ENCODE measurements around the gene SUPV3L1. TPM values are rescaled to one million over a fixed set of nuclear protein-coding genes. Genes with fewer than 3 reads are reported as not detected.

Gene SUPV3L1
- total and polyA plus RNA-seq, 10 of the 15 experiments (the other 5 are each of a cell fraction or from before 2014, with no cell fraction given), result 18.4 to 57.8 (median 44.2) TPM

GRCh38 chr10:69228151-69228550 lies 48.1 kb downstream of the SUPV3L1 start (continued):
- TF ChIP-seq MYB (IDR thresholded peaks at IDR 0.05; ENCODE audit: borderline replicate concordance, low read depth, low read length) (no peak), KLF5 (IDR thresholded peaks at IDR 0.05; ENCODE audit: partially characterized antibody) (no peak), JUNB (IDR thresholded peaks at IDR 0.05) (no peak), TCF7 (IDR thresholded peaks at IDR 0.05; ENCODE audit: borderline replicate concordance) (no peak)

GRCh38 chr10:69229616-69229916 lies 49.5 kb downstream of the SUPV3L1 start:
- intact Hi-C loops (cut with micrococcal nuclease; ENCODE audit: unreplicated experiment) (loop anchor here (10.0 kb wide), 1 partner anchor 105 kb away; the partner anchor contains the start of gene VPS26A), in situ Hi-C loops (cut with MboI) (loop anchor here (10.0 kb wide), 1 partner anchor 235 kb away; no protein-coding TSS in a partner anchor)
- Histone ChIP-seq H3K27ac (ENCODE audit: control insufficient read depth, insufficient read depth) (peak overlapping the region; percentile 87; the same call in 1 of the 2 replicates), H3K27me3 (replicated peaks in 1 of 2; ENCODE audit: control insufficient read depth in 2 of 2, insufficient read depth in 2 of 2, low read length in 1 of 2) (no peaks in the 10 kb centered on the region), H3K4me2 (ENCODE audit: control insufficient read depth, insufficient read depth) (peak overlapping the region; percentile 88), H3K9ac (ENCODE audit: control insufficient read depth, insufficient read depth, low read length) (no peak overlapping the region), H3K36me3 (ENCODE audit: control insufficient read depth in 2 of 2, insufficient read depth in 2 of 2, low read length in 1 of 2) (no peaks in the 10 kb centered on the region), H2AFZ (ENCODE audit: control insufficient read depth, low read depth, low read length) (peak overlapping the region; percentile 80), H3K4me1 (ENCODE audit: control insufficient read depth, insufficient read depth, low read length) (peaks cover 26% of the 10 kb centered on the region), H3K79me2 (ENCODE audit: control insufficient read depth, insufficient read depth, low read length) (no peaks in the 10 kb centered on the region), H4K20me1 (ENCODE audit: control insufficient read depth, insufficient read depth) (no peaks in the 10 kb centered on the region), H3K4me3 (no peak overlapping the region), H3K9me3 (replicated peaks; ENCODE audit: control insufficient read depth, insufficient read depth, low read length) (no peaks in the 10 kb centered on the region)
- SMC1A ChIA-PET (ENCODE audit: uncharacterized antibody, unreplicated experiment), result interaction anchor here (0.6 to 3.1 kb wide), 17 partner anchors 9 to 225 kb away, joined by 3 to 15 read pairs (median 4); partner anchors contain the start of genes SRGN and SUPV3L1
- POLR2A ChIA-PET, result interaction anchor here (1.2 to 1.9 kb wide), 5 partner anchors 24 to 177 kb away, joined by 4 to 6 read pairs (median 4); partner anchors contain the start of gene SRGN
- CTCF ChIA-PET, result interaction anchor here (0.9 to 3.2 kb wide), 19 partner anchors 8 to 274 kb away, joined by 3 to 25 read pairs (median 4); partner anchors contain the start of gene DDX21
- ATAC-seq (no peak), DNase-seq (ENCODE audit: low read depth, low spot score) (no peak), FAIRE-seq (no peak)
- TF ChIP-seq ZBTB40 (IDR thresholded peaks at IDR 0.05; ENCODE audit: borderline replicate concordance), result peak; percentile 7; the same call in 1 of the 2 replicates
- peak; percentile 9; the same call in 1 of the 2 replicates for TF ChIP-seq IKZF1 (conservative IDR thresholded peaks at IDR 0.05)
- TF ChIP-seq PAX5 (IDR thresholded peaks at IDR 0.05; ENCODE audit: borderline replicate concordance, low read depth, low read length), result no peak
- 0 out of 2 replicates have a peak, but pooled peaks have one; percentile 14 for TF ChIP-seq ZNF687 (IDR thresholded peaks at IDR 0.05)
- TF ChIP-seq SRF (IDR thresholded peaks at IDR 0.05; ENCODE audit: low read depth in 2 of 2, low read length in 2 of 2), result no peak
- no peak for TF ChIP-seq ZBTB33 (IDR thresholded peaks at IDR 0.05)
- no peak for TF ChIP-seq ESRRA (IDR thresholded peaks at IDR 0.05; ENCODE audit: low read length)
- no peak for TF ChIP-seq ZBED1 (IDR thresholded peaks at IDR 0.05; ENCODE audit: borderline replicate concordance)
- BruUV-seq (replicated peaks), result no TSS peak
- 42% methylated on average over 8 of the region's 8 CpGs for WGBS (ENCODE audit: insufficient coverage, insufficient replicate concordance, low lambda C conversion rate, missing lambda C conversion rate)
- RAD21 ChIA-PET (ENCODE audit: unreplicated experiment), result interaction anchor here (1.0 to 2.3 kb wide), 22 partner anchors 9 to 242 kb away, joined by 3 to 10 read pairs (median 6); partner anchors contain the start of genes HKDC1 and SRGN

Data from GM12878 (cell line).